Raji (cell line): Measurements from ENCODE around the gene SLC2A11.
A peak's percentile ranks its signal among the peaks of the same experiment; 100 is the strongest.

Experiments
- POLR2A ChIP-seq: IDR thresholded peaks from 2 replicates; pipeline ENCODE4 v1.6.1; 2011; ENCODE audit warnings: low read depth, low read length, control low read depth; ENCODE audit not compliant: insufficient read depth

Gene SLC2A11

DNA sequence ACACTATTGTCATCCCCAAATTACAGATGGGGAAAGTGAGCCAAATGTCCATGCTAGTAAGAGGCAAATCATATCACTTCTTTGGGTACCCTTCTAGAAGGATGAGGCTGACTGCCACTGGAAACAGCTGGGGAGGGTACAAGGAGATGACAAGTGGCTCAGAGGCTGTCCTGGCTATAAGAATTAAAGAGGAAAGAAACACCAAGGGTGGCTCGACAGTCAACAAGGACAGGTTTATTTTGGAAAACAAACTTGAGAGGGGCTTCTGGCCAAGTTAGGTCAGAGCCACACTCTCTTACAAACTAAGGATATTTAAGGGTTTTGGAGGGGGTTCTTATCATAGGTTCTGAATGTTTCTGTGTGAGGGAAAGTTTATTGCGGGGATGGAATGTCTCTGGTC is 34.5 kb downstream of the SLC2A11 start:
- TF ChIP-seq POLR2A, result no peak

DNA sequence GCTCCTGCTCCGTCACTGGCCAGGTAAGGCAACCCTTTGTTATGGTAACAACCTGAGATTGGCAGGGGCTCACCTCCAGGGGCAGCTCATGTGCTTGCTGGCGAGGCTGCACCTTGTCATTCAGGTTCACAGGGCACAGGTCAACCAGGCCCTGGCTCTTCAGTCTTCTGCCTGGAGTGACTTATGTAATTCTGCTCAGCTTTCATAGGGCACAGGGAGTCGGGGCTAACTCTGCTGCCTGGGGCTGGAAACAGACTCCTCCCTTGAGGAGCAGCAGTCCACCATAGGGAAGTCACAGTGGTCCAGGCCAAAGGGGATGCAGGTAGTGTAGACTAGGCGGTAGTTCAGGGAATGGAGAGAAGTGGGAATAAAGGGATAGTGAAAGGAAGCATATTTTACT is 35.0 kb downstream of the SLC2A11 start:
- TF ChIP-seq POLR2A, result no peak

DNA sequence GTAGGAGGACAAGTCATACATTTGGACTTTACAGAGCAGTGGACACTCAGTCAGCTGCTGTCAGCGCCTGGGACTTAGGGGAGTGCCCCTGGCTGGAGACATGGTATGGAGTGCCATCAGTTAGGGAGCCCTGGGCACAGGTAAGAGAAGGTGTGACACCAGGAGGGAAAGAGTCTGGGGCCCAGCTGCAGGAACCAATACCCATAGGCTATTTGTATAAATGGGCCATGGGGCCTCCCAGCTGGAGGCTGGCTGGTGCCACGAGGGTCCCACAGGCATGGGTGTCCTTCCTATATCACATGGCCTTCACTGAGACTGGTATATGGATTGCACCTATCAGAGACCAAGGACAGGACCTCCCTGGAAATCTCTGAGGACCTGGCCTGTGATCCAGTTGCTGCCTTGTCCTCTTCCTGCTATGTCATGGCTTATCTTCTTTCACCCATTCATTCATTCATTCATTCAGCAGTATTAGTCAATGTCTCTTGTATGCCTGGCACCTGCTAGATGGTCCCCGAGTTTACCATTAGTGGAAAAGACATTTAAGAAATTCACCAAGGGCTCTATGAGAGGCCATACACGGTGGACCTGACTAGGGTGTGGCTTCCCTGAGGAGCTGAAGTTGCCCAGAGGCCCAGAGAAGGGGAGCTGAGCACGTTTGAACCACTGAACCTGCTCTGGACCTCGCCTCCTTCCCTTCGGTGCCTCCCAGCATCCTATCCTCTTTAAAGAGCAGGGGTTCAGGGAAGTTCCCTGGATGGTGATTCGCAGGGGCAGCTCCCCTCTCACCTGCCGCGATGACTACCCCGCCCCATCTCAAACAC is 35.7 kb downstream of the SLC2A11 start:
- no peak for TF ChIP-seq POLR2A

DNA sequence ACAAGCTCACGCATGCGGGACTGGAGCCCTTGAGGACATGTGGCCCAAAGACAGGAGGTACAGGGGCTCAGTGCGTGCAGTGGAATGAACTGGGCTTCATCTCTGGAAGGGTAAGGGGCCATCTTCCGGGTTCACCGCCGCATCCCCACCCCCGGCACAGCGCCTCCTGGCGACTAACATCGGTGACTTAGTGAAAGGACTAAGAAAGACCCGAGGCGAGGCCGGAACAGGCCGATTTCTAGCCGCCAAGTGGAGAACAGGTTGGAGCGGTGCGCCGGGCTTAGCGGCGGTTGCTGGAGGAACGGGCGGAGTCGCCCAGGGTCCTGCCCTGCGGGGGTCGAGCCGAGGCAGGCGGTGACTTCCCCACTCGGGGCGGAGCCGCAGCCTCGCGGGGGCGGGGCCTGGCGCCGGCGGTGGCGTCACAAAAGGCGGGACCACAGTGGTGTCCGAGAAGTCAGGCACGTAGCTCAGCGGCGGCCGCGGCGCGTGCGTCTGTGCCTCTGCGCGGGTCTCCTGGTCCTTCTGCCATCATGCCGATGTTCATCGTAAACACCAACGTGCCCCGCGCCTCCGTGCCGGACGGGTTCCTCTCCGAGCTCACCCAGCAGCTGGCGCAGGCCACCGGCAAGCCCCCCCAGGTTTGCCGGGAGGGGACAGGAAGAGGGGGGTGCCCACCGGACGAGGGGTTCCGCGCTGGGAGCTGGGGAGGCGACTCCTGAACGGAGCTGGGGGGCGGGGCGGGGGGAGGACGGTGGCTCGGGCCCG is 36.5 kb downstream of the SLC2A11 start, which contains the start of gene MIF:
Gene MIF, plus strand, starts transcription at position 439 of the 765 bp plus-strand sequence. Its CDS starts 92 bp downstream, at position 531.
- peak; percentile 96 for TF ChIP-seq POLR2A

DNA sequence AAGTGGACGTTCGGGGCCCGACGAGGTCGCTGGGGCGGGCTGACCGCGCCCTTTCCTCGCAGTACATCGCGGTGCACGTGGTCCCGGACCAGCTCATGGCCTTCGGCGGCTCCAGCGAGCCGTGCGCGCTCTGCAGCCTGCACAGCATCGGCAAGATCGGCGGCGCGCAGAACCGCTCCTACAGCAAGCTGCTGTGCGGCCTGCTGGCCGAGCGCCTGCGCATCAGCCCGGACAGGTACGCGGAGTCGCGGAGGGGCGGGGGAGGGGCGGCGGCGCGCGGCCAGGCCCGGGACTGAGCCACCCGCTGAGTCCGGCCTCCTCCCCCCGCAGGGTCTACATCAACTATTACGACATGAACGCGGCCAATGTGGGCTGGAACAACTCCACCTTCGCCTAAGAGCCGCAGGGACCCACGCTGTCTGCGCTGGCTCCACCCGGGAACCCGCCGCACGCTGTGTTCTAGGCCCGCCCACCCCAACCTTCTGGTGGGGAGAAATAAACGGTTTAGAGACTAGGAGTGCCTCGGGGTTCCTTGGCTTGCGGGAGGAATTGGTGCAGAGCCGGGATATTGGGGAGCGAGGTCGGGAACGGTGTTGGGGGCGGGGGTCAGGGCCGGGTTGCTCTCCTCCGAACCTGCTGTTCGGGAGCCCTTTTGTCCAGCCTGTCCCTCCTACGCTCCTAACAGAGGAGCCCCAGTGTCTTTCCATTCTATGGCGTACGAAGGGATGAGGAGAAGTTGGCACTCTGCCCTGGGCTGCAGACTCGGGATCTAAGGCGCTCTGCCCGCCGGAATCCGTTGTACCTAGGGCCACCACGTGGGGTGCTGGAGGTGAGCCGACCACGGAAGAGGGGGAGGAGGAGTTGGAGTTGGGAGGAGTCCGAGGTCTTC is 37.3 kb downstream of the SLC2A11 start:
- no peak for TF ChIP-seq POLR2A

DNA sequence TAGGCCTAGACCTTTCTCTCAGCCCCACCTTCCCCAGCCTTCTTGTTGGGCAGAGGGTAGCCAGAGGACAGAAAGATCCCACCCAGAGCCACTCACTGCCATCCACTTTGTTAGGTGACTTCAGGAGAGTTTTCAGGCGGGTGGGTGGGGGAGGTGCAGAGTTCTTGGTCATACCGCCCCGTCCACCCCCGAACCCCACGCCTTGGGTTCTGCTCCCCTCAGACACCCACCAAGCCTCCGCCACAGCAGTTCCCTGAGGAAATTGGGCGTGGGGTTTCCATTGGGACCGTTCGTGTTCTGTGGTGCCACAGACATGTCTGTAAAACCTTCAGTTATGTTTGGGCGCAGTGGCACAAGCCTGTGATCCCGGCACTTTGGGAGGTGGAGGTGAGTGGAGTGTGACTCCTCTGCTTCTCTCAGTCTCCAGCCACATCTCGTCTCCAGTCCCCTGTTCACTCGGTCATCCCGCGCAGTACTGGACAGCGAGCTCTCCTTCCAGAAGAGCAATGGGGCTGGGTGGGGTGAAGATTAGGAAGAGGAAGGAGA is 38.0 kb downstream of the SLC2A11 start:
- TF ChIP-seq POLR2A, result no peak

DNA sequence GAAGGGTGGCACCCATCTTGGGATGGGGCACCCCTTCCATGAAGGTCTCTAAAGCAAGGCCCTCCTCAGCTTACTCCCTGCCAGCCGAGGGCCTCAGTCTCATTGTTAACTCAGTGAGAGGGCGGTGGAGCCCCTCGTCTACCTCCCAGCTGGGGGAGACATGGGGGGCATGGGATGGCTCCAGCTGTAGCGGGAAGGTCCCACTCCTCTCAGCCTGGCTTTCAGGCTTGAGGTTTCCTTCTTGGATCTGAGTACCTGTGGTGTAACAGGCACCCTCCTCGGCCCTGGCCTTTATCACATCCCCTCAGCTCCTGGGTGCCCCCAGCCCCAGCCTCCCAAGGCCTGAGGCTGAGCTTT is 38.5 kb downstream of the SLC2A11 start:
- TF ChIP-seq POLR2A, result no peak

DNA sequence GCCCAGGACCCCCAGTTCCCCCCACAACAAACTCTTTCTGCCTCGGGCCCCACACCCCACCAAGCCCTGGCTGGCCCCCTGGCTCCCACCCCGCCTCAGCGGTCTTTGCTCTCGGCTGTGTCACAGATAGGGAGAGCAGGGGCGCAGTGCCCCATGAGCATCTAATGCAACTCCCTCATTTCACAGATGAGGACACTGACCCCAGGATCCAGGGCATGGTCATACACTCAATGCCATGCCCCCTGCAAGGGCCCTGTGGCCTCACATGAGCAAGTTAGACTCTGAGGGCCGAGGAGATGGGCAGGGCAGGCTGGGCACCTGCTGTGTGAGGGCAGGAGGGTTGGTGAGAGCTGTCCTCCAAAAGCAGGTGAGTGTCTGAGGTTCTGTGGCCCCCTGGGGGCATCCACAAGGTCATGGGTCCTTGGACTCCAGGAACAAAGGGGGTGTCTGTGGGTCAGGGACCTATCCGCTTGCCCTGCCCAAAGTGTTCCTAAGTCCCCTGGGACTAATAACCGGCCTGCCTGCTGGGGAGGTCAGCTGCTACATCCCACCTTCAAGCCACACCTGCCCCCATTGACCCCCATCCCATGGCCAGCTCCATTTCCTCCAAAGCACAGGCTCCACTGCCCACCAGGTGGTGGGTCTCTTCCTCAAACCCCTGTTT is 39.0 kb downstream of the SLC2A11 start:
- 0 out of 2 replicates have a peak, but pooled peaks have one; percentile 18 for TF ChIP-seq POLR2A

DNA sequence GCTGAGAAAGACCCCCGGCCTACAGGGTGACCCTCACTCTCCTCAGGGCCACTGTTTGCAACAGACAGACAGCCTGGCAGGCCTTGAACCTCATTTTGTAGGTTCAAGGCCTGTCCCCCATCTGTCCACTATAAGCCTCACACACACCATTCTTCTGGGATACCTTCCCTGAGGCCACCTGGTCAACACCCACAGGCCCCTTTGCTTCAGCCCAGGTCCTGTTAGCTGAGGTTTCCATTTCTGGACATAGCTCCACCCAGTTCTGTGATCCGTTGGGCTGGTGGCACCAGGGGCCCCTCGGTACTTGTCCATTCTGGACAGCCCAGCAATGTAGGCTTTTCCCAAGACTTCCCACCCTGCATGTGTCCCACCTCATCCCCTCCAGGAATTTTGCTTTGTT is 39.6 kb downstream of the SLC2A11 start:
- TF ChIP-seq POLR2A, result no peak

DNA sequence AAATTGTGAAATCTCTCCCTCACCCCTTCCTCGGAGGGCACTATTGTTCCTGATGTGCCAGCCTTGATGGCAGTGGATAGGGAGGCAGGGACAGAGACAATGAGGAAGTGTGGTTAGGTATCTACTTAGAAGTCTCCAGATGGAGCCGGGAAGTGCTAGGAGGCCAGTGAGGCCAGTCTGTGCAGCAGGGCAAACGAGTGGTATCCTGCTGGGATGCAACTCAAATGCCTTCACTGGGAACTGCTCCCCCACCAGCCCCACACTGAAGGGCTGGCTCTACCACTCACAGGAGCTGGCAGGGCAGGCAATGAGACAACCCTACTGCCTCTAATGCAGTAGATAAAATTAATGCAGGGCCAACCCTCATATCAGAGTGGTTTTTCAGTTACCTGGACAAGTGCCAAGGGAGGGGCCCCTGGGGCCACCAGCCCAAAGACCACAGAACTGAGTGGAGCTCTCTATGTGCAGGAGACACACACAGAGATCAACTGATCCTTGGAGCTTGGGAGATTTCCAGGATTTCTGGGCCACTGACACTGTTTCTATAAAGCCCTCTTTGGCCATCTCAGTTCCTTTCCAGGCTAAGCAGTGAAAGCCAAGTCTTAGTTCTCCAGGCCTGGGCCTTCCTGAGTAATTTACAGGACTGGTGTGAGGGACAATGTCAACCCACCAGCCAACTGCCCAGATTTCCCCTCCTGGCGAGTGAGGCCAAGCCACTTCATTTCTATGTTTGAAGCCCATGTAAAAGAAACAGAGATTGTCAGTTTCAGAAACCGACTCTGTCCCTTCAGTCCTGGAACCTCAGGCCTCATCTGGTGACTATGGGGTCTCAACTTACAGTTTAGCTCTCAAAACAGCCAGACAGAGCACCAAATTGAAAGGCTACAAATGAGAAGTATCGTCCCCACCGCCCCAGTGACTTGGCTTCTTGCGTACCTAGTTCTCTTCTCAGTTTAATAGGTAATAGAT is 40.6 kb downstream of the SLC2A11 start:
- TF ChIP-seq POLR2A, result peak; percentile 43

DNA sequence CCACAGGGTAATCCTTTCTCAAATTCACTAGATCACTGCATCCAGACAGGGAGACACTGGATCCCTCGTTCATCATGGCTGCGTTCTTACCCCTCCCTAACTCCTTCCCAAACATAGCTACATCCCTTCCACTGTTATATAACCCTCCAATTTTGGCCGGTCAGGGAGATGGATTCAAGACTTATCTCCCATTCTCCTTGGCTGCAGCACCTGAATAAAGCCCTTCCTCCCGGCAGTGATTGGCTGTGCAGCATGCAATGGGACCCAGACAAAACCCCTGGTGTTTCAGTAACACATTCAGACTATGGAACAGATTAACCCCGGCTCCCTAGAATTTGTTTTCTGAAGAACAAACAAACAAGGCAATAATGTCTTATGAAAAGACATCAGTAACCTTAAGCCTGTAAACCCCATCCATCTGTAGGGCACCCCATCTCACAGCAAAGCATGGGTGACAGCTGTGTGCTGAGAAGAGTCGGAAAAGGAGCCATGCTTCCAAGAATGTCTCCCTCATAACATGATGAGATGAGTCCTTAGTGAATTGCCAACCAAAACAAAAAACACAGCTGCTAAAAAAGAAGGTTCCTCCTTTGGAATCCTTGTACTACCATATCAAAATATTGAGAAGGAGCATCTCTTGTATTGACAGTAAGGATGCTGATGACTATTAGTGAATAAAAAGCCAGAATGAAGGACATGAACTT is 41.5 kb downstream of the SLC2A11 start:
- TF ChIP-seq POLR2A, result no peak

DNA sequence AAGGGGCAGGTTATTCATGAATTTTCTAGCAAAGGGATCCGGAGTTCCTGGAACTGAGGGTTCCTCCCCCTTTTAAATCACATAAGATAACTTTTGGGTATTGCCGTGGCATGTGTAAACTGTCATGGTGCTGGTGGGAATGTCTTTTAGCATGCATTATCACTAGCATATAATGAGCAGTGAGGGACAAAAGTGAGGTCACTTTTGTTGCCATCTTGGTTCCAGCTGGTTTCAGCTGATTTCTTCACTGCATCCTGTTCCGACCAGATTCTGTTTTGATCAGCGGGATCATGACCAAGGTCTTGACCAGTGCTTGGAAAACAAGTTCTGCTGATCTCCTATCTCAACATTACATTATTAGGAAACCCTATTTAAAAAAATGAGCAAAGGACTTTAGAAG is 43.9 kb downstream of the SLC2A11 start:
- TF ChIP-seq POLR2A, result no peak
